B cell (primary cell): ENCODE data around the gene TMEM131. TPM values are rescaled to one million over a fixed set of nuclear protein-coding genes. Genes with fewer than 3 reads are reported as not detected.

Experiments used
- ATAC-seq: fragments of 200-7000 bp; cut with Tn5 transposase; one replicate; pipeline ENCODE4 v1.10.0; 2021; ENCODE audit warnings: low read depth, mild to moderate bottlenecking, moderate number of reproducible peaks, moderate library complexity
- CTCF ChIA-PET: fragments of 350-600 bp; sonication (Branson Sonifier 250); formaldehyde crosslinking; loops from one replicate; lab custom pipeline; 2021; ENCODE audit warnings: antibody characterized with exemption, inconsistent platforms; lab: Charles Lee
- POLR2A ChIA-PET: fragments of 350-600 bp; sonication (Branson Sonifier 250); formaldehyde crosslinking; loops from one replicate; lab custom pipeline; 2021; ENCODE audit warnings: antibody characterized with exemption; lab: Charles Lee
- DNase-seq: peaks from one replicate; pipeline ENCODE4 v3.0.0; 2013
- H2AFZ ChIP-seq: 2 replicates; pipeline ENCODE4 v1.6.1; 2012; ENCODE audit warnings: mild to moderate bottlenecking, low read depth, low read length; ENCODE audit not compliant: insufficient read depth, poor library complexity, severe bottlenecking
- H3K27ac ChIP-seq, 2 donors: 1 replicate in 1 of 2; 2 replicates in 1 of 2; pipeline ENCODE4 v1.5.1; 2012 to 2013; ENCODE audit warnings: low read length in 2 of 2, mild to moderate bottlenecking in 2 of 2, moderate library complexity in 1 of 2
- H3K27me3 ChIP-seq, 4 experiments: fragments of 200-600 bp in 1 of 4; sonication (generic) in 1 of 4; replicated peaks in 1 of 4; 1 replicate in 2 of 4; 2 replicates in 2 of 4; pipeline versions ENCODE4 v1.6.1 to v1.7.0; 2013 to 2016; ENCODE audit warnings: low read length in 3 of 4, mild to moderate bottlenecking in 2 of 4, mixed read lengths in 1 of 4, moderate library complexity in 1 of 4; ENCODE audit not compliant: insufficient read depth in 4 of 4, control insufficient read depth in 3 of 4; ENCODE audit errors: control extremely low read depth in 1 of 4
- H3K36me3 ChIP-seq, 2 experiments: replicated peaks in 1 of 2; 1 replicate in 1 of 2; 2 replicates in 1 of 2; pipeline versions ENCODE4 v1.6.1 to v1.7.1; 2013; ENCODE audit warnings: low read length in 1 of 2; ENCODE audit not compliant: insufficient read depth in 2 of 2, control insufficient read depth in 1 of 2; ENCODE audit errors: control extremely low read depth in 1 of 2, extremely low read depth in 1 of 2
- H3K4me1 ChIP-seq, 2 donors: fragments of 200-600 bp in 1 of 2; sonication (generic) in 1 of 2; 1 replicate in 1 of 2; 2 replicates in 1 of 2; pipeline versions ENCODE4 v1.5.1 to v1.6.1; 2013 to 2017; ENCODE audit warnings: low read length in 2 of 2; ENCODE audit not compliant: control insufficient read depth in 2 of 2, insufficient read depth in 2 of 2
- H3K4me2 ChIP-seq: replicated peaks from 2 replicates; pipeline ENCODE3; 2012; ENCODE audit warnings: mild to moderate bottlenecking, low read depth, low read length; ENCODE audit not compliant: poor library complexity, severe bottlenecking
- H3K4me3 ChIP-seq, 5 experiments: fragments of 200-600 bp in 1 of 5; sonication (generic) in 1 of 5; 1 replicate in 3 of 5; 2 replicates in 2 of 5; pipeline versions ENCODE4 v1.5.1 to v1.7.0; 2011 to 2016; ENCODE audit warnings: low read length in 4 of 5, mild to moderate bottlenecking in 4 of 5, low read depth in 2 of 5, control low read depth in 1 of 5, moderate library complexity in 1 of 5; ENCODE audit not compliant: insufficient read depth in 1 of 5; ENCODE audit errors: control extremely low read depth in 1 of 5, extremely low read depth in 1 of 5
- H3K79me2 ChIP-seq: fragments of 200-600 bp; sonication (generic); one replicate; pipeline ENCODE4 v1.6.0; 2016; ENCODE audit warnings: low read length; ENCODE audit not compliant: control insufficient read depth, insufficient read depth
- H3K9ac ChIP-seq: fragments of 200-600 bp; sonication (generic); 2 replicates; pipeline ENCODE4 v1.6.1; 2017; ENCODE audit warnings: mild to moderate bottlenecking, low read length, moderate library complexity
- H3K9me3 ChIP-seq, 3 donors: one replicate each; pipeline versions ENCODE4 v1.6.1 to v1.7.1; 2013; ENCODE audit warnings: low read length in 2 of 3; ENCODE audit not compliant: control insufficient read depth in 2 of 3, insufficient read depth in 1 of 3; ENCODE audit errors: control extremely low read depth in 1 of 3
- H4K20me1 ChIP-seq: 2 replicates; pipeline ENCODE4 v1.6.0; 2012; ENCODE audit warnings: mild to moderate bottlenecking, low read length; ENCODE audit not compliant: insufficient read depth, control insufficient read depth, poor library complexity, severe bottlenecking
- H3K27ac Mint-ChIP-seq: one replicate; pipeline ENCODE4 v1.8.0; 2021; ENCODE audit warnings: mixed read lengths
- H3K27me3 Mint-ChIP-seq: one replicate; pipeline ENCODE4 v1.8.0; 2021; ENCODE audit warnings: mixed read lengths
- H3K4me1 Mint-ChIP-seq: one replicate; pipeline ENCODE4 v1.8.0; 2021; ENCODE audit warnings: mixed read lengths
- H3K4me3 Mint-ChIP-seq: one replicate; pipeline ENCODE4 v1.8.0; 2021; ENCODE audit warnings: mixed read lengths
- H3K9me3 Mint-ChIP-seq: one replicate; pipeline ENCODE4 v1.8.0; 2022; ENCODE audit warnings: mixed read lengths; ENCODE audit not compliant: insufficient read depth
- EZH2 ChIP-seq: IDR thresholded peaks from 2 replicates; pipeline ENCODE4 v1.6.1; 2012; ENCODE audit warnings: borderline replicate concordance, low read depth, mild to moderate bottlenecking, moderate library complexity, low read length; ENCODE audit not compliant: insufficient read depth, poor library complexity, severe bottlenecking
- whole genome bisulfite sequencing: methylation state at CpG from one replicate; pipeline ENCODE4 v1.1.5; 2013; ENCODE audit warnings: missing lambda C conversion rate; ENCODE audit not compliant: insufficient coverage; 5-methylcytosine and 5-hydroxymethylcytosine counted together
- intact Hi-C: fragments of 100-400 bp; cut with micrococcal nuclease; formaldehyde crosslinking; loops from one replicate; pipeline ENCODE4 v1.10.0; 2022
- polyA plus RNA-seq: library from polyadenylated mRNA; depleted of rRNA; stranded (reverse); fragments of >200 nt; gene quantifications from 2 replicates; pipeline ENCODE4 v1.2.3, GENCODE V29; 2012
- total RNA-seq, 2 donors: library from RNA; stranded (reverse); fragments of 120-200 nt in 1 of 2; gene quantifications; 1 replicate in 1 of 2; 2 replicates in 1 of 2; pipeline versions ENCODE4 v1.2.3 to v1.2.4, GENCODE V29; 2013 to 2022
- TF ChIP-seq, protein P1 (sequence below): fragments of 200-600 bp; IDR thresholded peaks from one replicate; pipeline ENCODE4 v1.8.0; 2022; ENCODE audit warnings: antibody characterized with exemption, mild to moderate bottlenecking

Gene TMEM131
- total and polyA plus RNA-seq, 2 donors (not counting 1 experiment from before 2014, with no cell fraction given) = 24.3 to 101 TPM

DNA sequence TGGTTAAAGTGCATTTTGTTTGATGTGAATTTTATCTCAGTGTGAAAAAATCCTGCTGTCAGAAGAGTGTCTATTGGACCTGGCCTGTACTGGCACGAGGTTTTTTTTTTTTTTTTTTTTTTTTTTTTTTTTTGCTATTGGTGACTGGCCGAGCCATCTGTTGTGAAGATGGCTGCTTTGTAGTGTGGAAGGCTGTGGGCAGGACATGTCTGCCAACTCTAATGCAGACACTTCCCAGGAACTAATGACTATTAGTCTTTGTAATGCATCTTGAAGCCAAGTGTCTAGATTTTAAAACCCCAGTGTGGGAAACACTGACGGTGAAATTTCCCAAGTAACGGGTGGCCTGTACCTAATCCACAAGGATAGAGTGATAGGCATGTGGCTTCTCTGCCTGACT lies 248.0 kb downstream of the TMEM131 start:
- ChIA-PET POLR2A (interaction anchor here (1.0 kb wide), 1 partner anchor 157 kb away, joined by 3 read pairs; no protein-coding TSS in a partner anchor), CTCF (interaction anchor here (0.7 to 1.5 kb wide), 3 partner anchors 10 to 48 kb away, joined by 3 to 11 read pairs (median 4); no protein-coding TSS in a partner anchor)
- ATAC-seq = no peak
- Histone ChIP-seq H3K4me3 (no peak overlapping the region), H3K27me3 (no peaks in the 10 kb centered on the region), H3K27ac (peak overlapping the region in 1 of 2 donors; percentile 51), H3K4me1 (peaks cover 21 to 32% of the 10 kb centered on the region in 2 donors), H3K9ac (no peak overlapping the region), H3K9me3 (peaks cover 0 to 15% (median 0%) of the 10 kb centered on the region in 3 donors), H3K36me3 (peaks cover 0 to 22% of the 10 kb centered on the region in 2 experiments), H2AFZ (no peak overlapping the region), H3K4me2 (peak overlapping the region; percentile 59), H3K79me2 (no peaks in the 10 kb centered on the region), H4K20me1 (no peaks in the 10 kb centered on the region)
- 95% methylated on average over 3 of the region's 4 CpGs for WGBS
- no peaks in the 10 kb centered on the region for H3K27me3 Mint-ChIP-seq
- DNase-seq = no peak
- intact Hi-C loops = loop anchor here (1.0 kb wide), 2 partner anchors 37 to 47 kb away; no protein-coding TSS in a partner anchor
- no peak overlapping the region for H3K27ac Mint-ChIP-seq
- TF ChIP-seq, protein P1, sequence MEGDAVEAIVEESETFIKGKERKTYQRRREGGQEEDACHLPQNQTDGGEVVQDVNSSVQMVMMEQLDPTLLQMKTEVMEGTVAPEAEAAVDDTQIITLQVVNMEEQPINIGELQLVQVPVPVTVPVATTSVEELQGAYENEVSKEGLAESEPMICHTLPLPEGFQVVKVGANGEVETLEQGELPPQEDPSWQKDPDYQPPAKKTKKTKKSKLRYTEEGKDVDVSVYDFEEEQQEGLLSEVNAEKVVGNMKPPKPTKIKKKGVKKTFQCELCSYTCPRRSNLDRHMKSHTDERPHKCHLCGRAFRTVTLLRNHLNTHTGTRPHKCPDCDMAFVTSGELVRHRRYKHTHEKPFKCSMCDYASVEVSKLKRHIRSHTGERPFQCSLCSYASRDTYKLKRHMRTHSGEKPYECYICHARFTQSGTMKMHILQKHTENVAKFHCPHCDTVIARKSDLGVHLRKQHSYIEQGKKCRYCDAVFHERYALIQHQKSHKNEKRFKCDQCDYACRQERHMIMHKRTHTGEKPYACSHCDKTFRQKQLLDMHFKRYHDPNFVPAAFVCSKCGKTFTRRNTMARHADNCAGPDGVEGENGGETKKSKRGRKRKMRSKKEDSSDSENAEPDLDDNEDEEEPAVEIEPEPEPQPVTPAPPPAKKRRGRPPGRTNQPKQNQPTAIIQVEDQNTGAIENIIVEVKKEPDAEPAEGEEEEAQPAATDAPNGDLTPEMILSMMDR = no peak
- TF ChIP-seq EZH2 = no peak
- H3K4me3 Mint-ChIP-seq = no peak overlapping the region
- no peaks in the 10 kb centered on the region for H3K9me3 Mint-ChIP-seq
- H3K4me1 Mint-ChIP-seq = peaks cover 39% of the 10 kb centered on the region

DNA sequence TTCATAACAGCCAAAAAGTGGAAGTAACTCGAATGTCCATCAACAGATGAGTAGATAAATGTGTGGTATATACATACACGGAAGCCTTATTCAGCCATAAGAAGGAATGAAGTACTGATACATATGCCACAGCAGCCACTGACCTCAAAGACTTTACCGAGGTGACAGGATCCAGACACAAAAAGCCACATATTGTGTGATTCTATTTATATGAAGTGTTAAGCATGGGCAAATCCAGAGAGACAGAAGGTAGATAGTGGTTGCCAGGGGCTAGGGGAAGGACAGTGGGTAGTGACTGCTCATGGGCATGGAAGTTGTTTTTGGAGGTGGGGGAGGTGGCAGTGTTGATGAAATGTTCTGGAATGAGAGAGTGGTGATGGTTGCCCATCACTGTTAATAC lies 248.5 kb downstream of the TMEM131 start:
- H3K79me2 ChIP-seq = no peaks in the 10 kb centered on the region
- no peak overlapping the region for H3K4me3 ChIP-seq
- no peak for ATAC-seq
- H3K9ac ChIP-seq = no peak overlapping the region
- no peak for DNase-seq
- H2AFZ ChIP-seq = no peak overlapping the region
- no peak for TF ChIP-seq EZH2
- TF ChIP-seq, protein P1 = no peak
- no peaks in the 10 kb centered on the region for H3K9me3 Mint-ChIP-seq
- WGBS = 65% methylated on average over 3 of the region's 3 CpGs
- H3K4me1 ChIP-seq = peaks cover 25 to 36% of the 10 kb centered on the region in 2 donors
- H4K20me1 ChIP-seq = no peaks in the 10 kb centered on the region
- peaks cover 0 to 18% of the 10 kb centered on the region in 2 experiments for H3K36me3 ChIP-seq
- intact Hi-C loops = no loop called here
- POLR2A ChIA-PET = no interaction called here
- H3K27me3 ChIP-seq = no peaks in the 10 kb centered on the region
- CTCF ChIA-PET = interaction anchor here (1.0 kb wide), 1 partner anchor 47 kb away, joined by 4 read pairs; no protein-coding TSS in a partner anchor
- peaks cover 0 to 15% (median 0%) of the 10 kb centered on the region in 3 donors for H3K9me3 ChIP-seq
- no peak overlapping the region for H3K4me3 Mint-ChIP-seq
- no peak overlapping the region for H3K27ac ChIP-seq
- H3K4me2 ChIP-seq = no peak overlapping the region
- H3K27ac Mint-ChIP-seq = peak overlapping the region; percentile 6
- peaks cover 43% of the 10 kb centered on the region for H3K4me1 Mint-ChIP-seq
- no peaks in the 10 kb centered on the region for H3K27me3 Mint-ChIP-seq
